HG03159 (cell line): Measurements from ENCODE around the gene PHLDB1.

Experiments used
- ATAC-seq: cut with Tn5 transposase; IDR thresholded peaks from one replicate; pipeline ENCODE4 v1.9.1; 2021; ENCODE audit warnings: mild to moderate bottlenecking, moderate library complexity; ENCODE audit not compliant: unreplicated experiment

The PHLDB1 gene

GRCh38 chr11:118638726-118639125, 31.3 kb downstream of the PHLDB1 start:
- no peak for ATAC-seq

- no peak for ATAC-seq
Measured at GRCh38 chr11:118639899-118640298, 32.5 kb downstream of the PHLDB1 start.

GRCh38 chr11:118640332-118641154, 33.1 kb downstream of the PHLDB1 start:
- ATAC-seq = no peak

GRCh38 chr11:118641397-118642019, 34.1 kb downstream of the PHLDB1 start:
- ATAC-seq = no peak

GRCh38 chr11:118643142-118643994, 36.0 kb downstream of the PHLDB1 start:
- no peak for ATAC-seq

GRCh38 chr11:118643995-118644345, 36.6 kb downstream of the PHLDB1 start:
- ATAC-seq = no peak

GRCh38 chr11:118644496-118644895, 37.1 kb downstream of the PHLDB1 start:
- ATAC-seq = no peak

GRCh38 chr11:118645066-118645715, 37.8 kb downstream of the PHLDB1 start:
- ATAC-seq = no peak

- no peak for ATAC-seq
Measured at GRCh38 chr11:118646393-118646792, 39.0 kb downstream of the PHLDB1 start.

GRCh38 chr11:118648291-118648690, 40.9 kb downstream of the PHLDB1 start:
- ATAC-seq = no peak

GRCh38 chr11:118649941-118650340, 42.5 kb downstream of the PHLDB1 start:
- ATAC-seq = no peak

- no peak for ATAC-seq
Measured at GRCh38 chr11:118650366-118650765, 43.0 kb downstream of the PHLDB1 start.

GRCh38 chr11:118651820-118652219, 44.4 kb downstream of the PHLDB1 start:
- no peak for ATAC-seq

- no peak for ATAC-seq
Measured at GRCh38 chr11:118652681-118653181, 45.3 kb downstream of the PHLDB1 start.

GRCh38 chr11:118653684-118654390, 46.4 kb downstream of the PHLDB1 start:
- no peak for ATAC-seq

- ATAC-seq = no peak
Measured at GRCh38 chr11:118655486-118656190, 48.2 kb downstream of the PHLDB1 start.

- ATAC-seq = no peak
Measured at GRCh38 chr11:118656563-118657165, 49.2 kb downstream of the PHLDB1 start.

GRCh38 chr11:118657238-118657637, 49.8 kb downstream of the PHLDB1 start:
- no peak for ATAC-seq

- no peak for ATAC-seq
Measured at GRCh38 chr11:118657709-118658428, 50.5 kb downstream of the PHLDB1 start.
